ENCODE data around the gene SYNGR3.

The SYNGR3 gene

GRCh38 chr16:2022723-2023091 is 32.9 kb downstream of the SYNGR3 start:
- Histone ChIP-seq H2AK5ac (ENCODE audit: low read length) (no peak overlapping the region), H2BK120ac (ENCODE audit: low read depth, low read length) (no peak overlapping the region), H4K8ac (ENCODE audit: low read depth, low read length) (no peak overlapping the region), H3K4me3 (ENCODE audit: low read length) (no peak overlapping the region), H3K27ac (ENCODE audit: low read depth, low read length) (peak overlapping the region; percentile 34), H3K79me2 (ENCODE audit: control insufficient read depth, insufficient read depth, low read length) (no peaks in the 10 kb centered on the region), H3K79me1 (ENCODE audit: low read length) (no peaks in the 10 kb centered on the region), H2BK15ac (replicated peaks; ENCODE audit: low read depth) (no peak overlapping the region), H3K4me1 (ENCODE audit: control insufficient read depth, low read depth, low read length) (no peaks in the 10 kb centered on the region), H3K36me3 (ENCODE audit: control insufficient read depth, insufficient read depth, low read length) (no peaks in the 10 kb centered on the region), H3K23ac (ENCODE audit: low read length) (no peak overlapping the region), H3K18ac (ENCODE audit: low read length) (peak overlapping the region; percentile 41), H3K4ac (ENCODE audit: low read depth, low read length) (peak overlapping the region; percentile 29), H4K5ac (ENCODE audit: low read length) (no peak overlapping the region), H3K56ac (ENCODE audit: low read length) (peak overlapping the region; percentile 94), H3K27me3 (ENCODE audit: insufficient read depth, low read length, poor library complexity) (peaks cover 14% of the 10 kb centered on the region), H3K9ac (ENCODE audit: low read length) (peak overlapping the region; percentile 86), H3K4me2 (ENCODE audit: low read length) (peak overlapping the region; percentile 81), H2BK5ac (ENCODE audit: low read length) (no peak overlapping the region)
- no CpG with 5 or more reads among the region's 14 CpGs for WGBS (ENCODE audit: extremely low coverage, insufficient coverage, low lambda C conversion rate)
- DNase-seq, result peak; percentile 93

- Histone ChIP-seq H4K5ac (ENCODE audit: low read length) (no peak overlapping the region), H3K23ac (ENCODE audit: low read length) (no peak overlapping the region), H2BK15ac (replicated peaks; ENCODE audit: low read depth) (no peak overlapping the region), H3K79me1 (ENCODE audit: low read length) (no peaks in the 10 kb centered on the region), H2BK120ac (ENCODE audit: low read depth, low read length) (no peak overlapping the region), H3K36me3 (ENCODE audit: control insufficient read depth, insufficient read depth, low read length) (no peaks in the 10 kb centered on the region), H3K18ac (ENCODE audit: low read length) (peak overlapping the region; percentile 41), H3K79me2 (ENCODE audit: control insufficient read depth, insufficient read depth, low read length) (no peaks in the 10 kb centered on the region), H2AK5ac (ENCODE audit: low read length) (no peak overlapping the region), H3K9ac (ENCODE audit: low read length) (peak overlapping the region; percentile 86), H3K27me3 (ENCODE audit: insufficient read depth, low read length, poor library complexity) (peaks cover 14% of the 10 kb centered on the region), H3K4ac (ENCODE audit: low read depth, low read length) (peak overlapping the region; percentile 42), H3K4me1 (ENCODE audit: control insufficient read depth, low read depth, low read length) (no peaks in the 10 kb centered on the region), H3K56ac (ENCODE audit: low read length) (peak overlapping the region; percentile 94), H4K8ac (ENCODE audit: low read depth, low read length) (no peak overlapping the region), H3K4me3 (ENCODE audit: low read length) (no peak overlapping the region), H3K4me2 (ENCODE audit: low read length) (peak overlapping the region; percentile 97), H2BK5ac (ENCODE audit: low read length) (peak overlapping the region; percentile 74), H3K27ac (ENCODE audit: low read depth, low read length) (peak overlapping the region; percentile 40)
- DNase-seq, result peak; percentile 90
- no CpG with 5 or more reads among the region's 53 CpGs for WGBS (ENCODE audit: extremely low coverage, insufficient coverage, low lambda C conversion rate)
Measured at GRCh38 chr16:2023092-2024031, 33.6 kb downstream of the SYNGR3 start.

- no peak overlapping the region for H4K8ac ChIP-seq (ENCODE audit: low read depth, low read length)
- H3K9ac ChIP-seq (ENCODE audit: low read length), result peak overlapping the region; percentile 20
- no peak overlapping the region for H2BK15ac ChIP-seq (replicated peaks; ENCODE audit: low read depth)
- no peaks in the 10 kb centered on the region for H3K79me2 ChIP-seq (ENCODE audit: control insufficient read depth, insufficient read depth, low read length)
- no peak overlapping the region for H3K4me2 ChIP-seq (ENCODE audit: low read length)
- H3K56ac ChIP-seq (ENCODE audit: low read length), result peak overlapping the region; percentile 93
- WGBS (ENCODE audit: extremely low coverage, insufficient coverage, low lambda C conversion rate), result no CpG with 5 or more reads among the region's 12 CpGs
- no peaks in the 10 kb centered on the region for H3K4me1 ChIP-seq (ENCODE audit: control insufficient read depth, low read depth, low read length)
- H3K23ac ChIP-seq (ENCODE audit: low read length), result no peak overlapping the region
- H4K5ac ChIP-seq (ENCODE audit: low read length), result no peak overlapping the region
- peaks cover 14% of the 10 kb centered on the region for H3K27me3 ChIP-seq (ENCODE audit: insufficient read depth, low read length, poor library complexity)
- DNase-seq, result no peak
- no peak overlapping the region for H3K27ac ChIP-seq (ENCODE audit: low read depth, low read length)
- H2AK5ac ChIP-seq (ENCODE audit: low read length), result no peak overlapping the region
- H3K36me3 ChIP-seq (ENCODE audit: control insufficient read depth, insufficient read depth, low read length), result no peaks in the 10 kb centered on the region
- H3K18ac ChIP-seq (ENCODE audit: low read length), result no peak overlapping the region
- no peak overlapping the region for H2BK5ac ChIP-seq (ENCODE audit: low read length)
- no peak overlapping the region for H3K4ac ChIP-seq (ENCODE audit: low read depth, low read length)
- H3K79me1 ChIP-seq (ENCODE audit: low read length), result no peaks in the 10 kb centered on the region
- no peak overlapping the region for H2BK120ac ChIP-seq (ENCODE audit: low read depth, low read length)
- H3K4me3 ChIP-seq (ENCODE audit: low read length), result no peak overlapping the region
Measured at GRCh38 chr16:2024032-2024420, 34.3 kb downstream of the SYNGR3 start.

DNA sequence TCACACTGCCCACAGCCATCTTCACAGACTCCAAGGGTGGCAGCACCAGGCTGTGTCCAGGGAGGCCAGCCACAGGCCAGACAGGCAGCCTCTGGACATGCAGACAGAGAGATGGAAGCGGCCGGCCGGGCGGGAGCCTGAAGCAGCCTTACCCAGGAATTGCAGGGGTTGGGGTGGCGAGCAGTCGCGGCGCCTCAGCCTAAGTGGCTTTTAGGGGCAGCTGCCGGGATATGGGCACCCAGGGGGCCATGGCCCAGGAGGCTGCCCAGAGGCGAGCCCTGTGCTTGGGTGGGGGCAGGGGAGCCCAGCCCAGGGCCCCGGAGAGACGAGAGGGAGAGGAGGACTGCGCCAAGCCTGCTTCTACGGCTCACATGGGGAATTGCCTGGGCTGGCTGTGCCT is 35.5 kb downstream of the SYNGR3 start:
- Histone ChIP-seq H3K27me3 (ENCODE audit: insufficient read depth, low read length, poor library complexity) (peaks cover 6% of the 10 kb centered on the region), H3K27ac (ENCODE audit: low read depth, low read length) (no peak overlapping the region), H2BK120ac (ENCODE audit: low read depth, low read length) (no peak overlapping the region), H3K79me2 (ENCODE audit: control insufficient read depth, insufficient read depth, low read length) (no peaks in the 10 kb centered on the region), H3K56ac (ENCODE audit: low read length) (no peak overlapping the region), H3K18ac (ENCODE audit: low read length) (no peak overlapping the region), H3K4me2 (ENCODE audit: low read length) (no peak overlapping the region), H3K36me3 (ENCODE audit: control insufficient read depth, insufficient read depth, low read length) (no peaks in the 10 kb centered on the region), H2BK5ac (ENCODE audit: low read length) (no peak overlapping the region), H3K4ac (ENCODE audit: low read depth, low read length) (no peak overlapping the region), H4K8ac (ENCODE audit: low read depth, low read length) (no peak overlapping the region), H2BK15ac (replicated peaks; ENCODE audit: low read depth) (no peak overlapping the region), H2AK5ac (ENCODE audit: low read length) (no peak overlapping the region), H3K4me3 (ENCODE audit: low read length) (no peak overlapping the region), H4K5ac (ENCODE audit: low read length) (no peak overlapping the region), H3K9ac (ENCODE audit: low read length) (no peak overlapping the region), H3K4me1 (ENCODE audit: control insufficient read depth, low read depth, low read length) (no peaks in the 10 kb centered on the region), H3K23ac (ENCODE audit: low read length) (no peak overlapping the region), H3K79me1 (ENCODE audit: low read length) (no peaks in the 10 kb centered on the region)
- no CpG with 5 or more reads among the region's 14 CpGs for WGBS (ENCODE audit: extremely low coverage, insufficient coverage, low lambda C conversion rate)
- no peak for DNase-seq

DNA sequence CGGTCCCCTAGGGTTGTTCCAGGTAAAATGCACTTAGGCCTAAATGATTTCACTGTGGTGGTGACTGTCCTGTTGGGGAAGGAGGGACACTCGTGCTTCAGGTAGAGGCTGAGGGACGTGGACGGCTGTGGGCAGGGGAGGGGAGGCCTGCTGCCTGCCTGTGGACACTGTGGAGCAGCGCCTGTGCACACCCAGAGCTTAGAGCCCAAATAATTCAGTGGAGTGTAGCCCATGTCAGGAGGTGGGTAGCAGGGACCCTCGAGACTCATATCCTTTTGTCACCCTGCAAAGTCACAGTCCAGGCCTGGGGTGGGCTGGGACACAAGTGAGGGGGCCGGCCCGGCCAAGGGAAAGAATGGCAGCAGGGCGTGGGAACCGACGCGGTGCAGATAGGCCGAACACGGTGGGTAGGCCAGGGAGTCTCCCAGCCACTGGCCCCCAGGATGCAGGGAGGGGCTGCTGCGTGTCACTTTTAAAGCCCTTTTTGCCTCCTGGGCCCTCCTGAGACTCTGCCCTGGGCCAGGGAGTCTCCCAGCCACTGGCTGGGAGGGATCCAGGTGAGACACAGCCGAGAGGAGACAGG is 36.2 kb downstream of the SYNGR3 start:
- Histone ChIP-seq H3K27ac (ENCODE audit: low read depth, low read length) (no peak overlapping the region), H3K79me1 (ENCODE audit: low read length) (no peaks in the 10 kb centered on the region), H3K4ac (ENCODE audit: low read depth, low read length) (no peak overlapping the region), H4K8ac (ENCODE audit: low read depth, low read length) (no peak overlapping the region), H2BK5ac (ENCODE audit: low read length) (no peak overlapping the region), H3K27me3 (ENCODE audit: insufficient read depth, low read length, poor library complexity) (no peaks in the 10 kb centered on the region), H2BK120ac (ENCODE audit: low read depth, low read length) (no peak overlapping the region), H3K4me2 (ENCODE audit: low read length) (no peak overlapping the region), H4K5ac (ENCODE audit: low read length) (no peak overlapping the region), H2AK5ac (ENCODE audit: low read length) (no peak overlapping the region), H3K18ac (ENCODE audit: low read length) (no peak overlapping the region), H3K79me2 (ENCODE audit: control insufficient read depth, insufficient read depth, low read length) (no peaks in the 10 kb centered on the region), H3K23ac (ENCODE audit: low read length) (no peak overlapping the region), H3K56ac (ENCODE audit: low read length) (no peak overlapping the region), H3K4me3 (ENCODE audit: low read length) (no peak overlapping the region), H2BK15ac (replicated peaks; ENCODE audit: low read depth) (no peak overlapping the region), H3K4me1 (ENCODE audit: control insufficient read depth, low read depth, low read length) (no peaks in the 10 kb centered on the region), H3K36me3 (ENCODE audit: control insufficient read depth, insufficient read depth, low read length) (no peaks in the 10 kb centered on the region), H3K9ac (ENCODE audit: low read length) (no peak overlapping the region)
- no CpG with 5 or more reads among the region's 16 CpGs for WGBS (ENCODE audit: extremely low coverage, insufficient coverage, low lambda C conversion rate)
- no peak for DNase-seq

Data from mesendoderm (in vitro differentiated cells).